ENCODE results near the gene CCNK.

CCNK gene

GRCh38 chr14:99481745-99482099 lies 513 bp downstream of the CCNK start:
- H3K27ac ChIP-seq (ENCODE audit: low read depth, low read length) = peak overlapping the region; percentile 36; the same call in 1 of the 2 replicates
- H3K9ac ChIP-seq (ENCODE audit: low read length) = peak overlapping the region; percentile 88
- peaks cover 84% of the 10 kb centered on the region for H3K79me2 ChIP-seq (ENCODE audit: insufficient read depth, low read length)
- peak overlapping the region; percentile 87 for H3K4me2 ChIP-seq (ENCODE audit: low read depth, low read length, poor library complexity, severe bottlenecking)
- no peaks in the 10 kb centered on the region for H3K36me3 ChIP-seq (ENCODE audit: low read length)
- H3K27me3 ChIP-seq (ENCODE audit: low read length) = no peaks in the 10 kb centered on the region
- no peaks in the 10 kb centered on the region for H3K9me2 ChIP-seq (replicated peaks; ENCODE audit: insufficient read depth, low read length)
- TF ChIP-seq, protein P1, sequence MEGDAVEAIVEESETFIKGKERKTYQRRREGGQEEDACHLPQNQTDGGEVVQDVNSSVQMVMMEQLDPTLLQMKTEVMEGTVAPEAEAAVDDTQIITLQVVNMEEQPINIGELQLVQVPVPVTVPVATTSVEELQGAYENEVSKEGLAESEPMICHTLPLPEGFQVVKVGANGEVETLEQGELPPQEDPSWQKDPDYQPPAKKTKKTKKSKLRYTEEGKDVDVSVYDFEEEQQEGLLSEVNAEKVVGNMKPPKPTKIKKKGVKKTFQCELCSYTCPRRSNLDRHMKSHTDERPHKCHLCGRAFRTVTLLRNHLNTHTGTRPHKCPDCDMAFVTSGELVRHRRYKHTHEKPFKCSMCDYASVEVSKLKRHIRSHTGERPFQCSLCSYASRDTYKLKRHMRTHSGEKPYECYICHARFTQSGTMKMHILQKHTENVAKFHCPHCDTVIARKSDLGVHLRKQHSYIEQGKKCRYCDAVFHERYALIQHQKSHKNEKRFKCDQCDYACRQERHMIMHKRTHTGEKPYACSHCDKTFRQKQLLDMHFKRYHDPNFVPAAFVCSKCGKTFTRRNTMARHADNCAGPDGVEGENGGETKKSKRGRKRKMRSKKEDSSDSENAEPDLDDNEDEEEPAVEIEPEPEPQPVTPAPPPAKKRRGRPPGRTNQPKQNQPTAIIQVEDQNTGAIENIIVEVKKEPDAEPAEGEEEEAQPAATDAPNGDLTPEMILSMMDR (IDR thresholded peaks at IDR 0.05; ENCODE audit: insufficient read depth, low read length, poor library complexity, severe bottlenecking) = no peak
- no peak for TF ChIP-seq EZH2phosphoT487 (conservative IDR thresholded peaks at IDR 0.05; ENCODE audit: low read length)
- H3K4me3 ChIP-seq (ENCODE audit: insufficient read depth, low read length, poor library complexity, severe bottlenecking) = peak overlapping the region; percentile 91
- H2AFZ ChIP-seq (ENCODE audit: low read depth, low read length, severe bottlenecking) = peak overlapping the region; percentile 68
- H3K9me3 ChIP-seq (ENCODE audit: insufficient read depth, low read length) = no peaks in the 10 kb centered on the region
- no peaks in the 10 kb centered on the region for H3F3A ChIP-seq (ENCODE audit: insufficient read depth)
- H4K20me1 ChIP-seq (ENCODE audit: low read depth, low read length) = peaks cover 59% of the 10 kb centered on the region

DNA sequence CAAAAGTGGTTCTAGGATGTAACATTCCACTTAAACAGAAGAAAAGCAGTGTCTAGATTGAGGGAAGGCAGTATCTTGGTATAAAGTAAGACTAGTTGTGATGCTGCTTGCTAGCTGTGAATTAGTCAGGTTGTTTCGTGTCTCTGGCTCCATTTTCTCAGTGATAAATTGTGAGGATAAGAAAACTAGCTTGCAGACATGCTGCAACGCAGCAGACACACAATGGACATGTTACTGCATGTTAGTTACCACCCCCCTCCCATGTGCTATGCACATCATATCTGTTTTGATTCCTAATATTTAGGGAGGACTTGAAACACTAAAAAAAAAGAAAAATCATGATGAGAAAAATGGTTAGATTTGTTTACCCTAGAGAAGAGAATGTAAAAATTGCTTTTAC lies 2.9 kb downstream of the CCNK start:
- H4K20me1 ChIP-seq (ENCODE audit: low read depth, low read length) = peaks cover 64% of the 10 kb centered on the region

GRCh38 chr14:99497341-99497740 lies 16.1 kb downstream of the CCNK start:
- no peak overlapping the region for H3K9ac ChIP-seq (ENCODE audit: low read length)
- H2AFZ ChIP-seq (ENCODE audit: low read depth, low read length, severe bottlenecking) = no peak overlapping the region
- H3K27me3 ChIP-seq (ENCODE audit: low read length) = no peaks in the 10 kb centered on the region
- H3K79me2 ChIP-seq (ENCODE audit: insufficient read depth, low read length) = peaks cover 8% of the 10 kb centered on the region
- no peaks in the 10 kb centered on the region for H3K9me2 ChIP-seq (replicated peaks; ENCODE audit: insufficient read depth, low read length)
- H3F3A ChIP-seq (ENCODE audit: insufficient read depth) = no peaks in the 10 kb centered on the region
- H3K36me3 ChIP-seq (ENCODE audit: low read length) = peaks cover 28% of the 10 kb centered on the region; the same call in 1 of the 2 replicates
- H3K9me3 ChIP-seq (ENCODE audit: insufficient read depth, low read length) = no peaks in the 10 kb centered on the region
- TF ChIP-seq, protein P1 (IDR thresholded peaks at IDR 0.05; ENCODE audit: insufficient read depth, low read length, poor library complexity, severe bottlenecking) = no peak
- TF ChIP-seq EZH2phosphoT487 (conservative IDR thresholded peaks at IDR 0.05; ENCODE audit: low read length) = no peak
- H3K4me3 ChIP-seq (ENCODE audit: insufficient read depth, low read length, poor library complexity, severe bottlenecking) = no peak overlapping the region
- H3K27ac ChIP-seq (ENCODE audit: low read depth, low read length) = no peak overlapping the region
- no peak overlapping the region for H3K4me2 ChIP-seq (ENCODE audit: low read depth, low read length, poor library complexity, severe bottlenecking)
- peaks cover 6% of the 10 kb centered on the region; the same call in 1 of the 2 replicates for H4K20me1 ChIP-seq (ENCODE audit: low read depth, low read length)

More for the DNA sequence above, 2.9 kb downstream of the CCNK start:
- no peak overlapping the region for H2AFZ ChIP-seq (ENCODE audit: low read depth, low read length, severe bottlenecking)
- no peaks in the 10 kb centered on the region for H3K9me3 ChIP-seq (ENCODE audit: insufficient read depth, low read length)
- H3K27ac ChIP-seq (ENCODE audit: low read depth, low read length) = no peak overlapping the region
- peaks cover 88% of the 10 kb centered on the region for H3K79me2 ChIP-seq (ENCODE audit: insufficient read depth, low read length)
- no peaks in the 10 kb centered on the region for H3K9me2 ChIP-seq (replicated peaks; ENCODE audit: insufficient read depth, low read length)
- no peak overlapping the region for H3K4me3 ChIP-seq (ENCODE audit: insufficient read depth, low read length, poor library complexity, severe bottlenecking)
- H3K36me3 ChIP-seq (ENCODE audit: low read length) = no peaks in the 10 kb centered on the region
- no peaks in the 10 kb centered on the region for H3F3A ChIP-seq (ENCODE audit: insufficient read depth)
- H3K27me3 ChIP-seq (ENCODE audit: low read length) = no peaks in the 10 kb centered on the region
- H3K9ac ChIP-seq (ENCODE audit: low read length) = no peak overlapping the region
- TF ChIP-seq, protein P1 (IDR thresholded peaks at IDR 0.05; ENCODE audit: insufficient read depth, low read length, poor library complexity, severe bottlenecking) = no peak
- TF ChIP-seq EZH2phosphoT487 (conservative IDR thresholded peaks at IDR 0.05; ENCODE audit: low read length) = no peak
- H3K4me2 ChIP-seq (ENCODE audit: low read depth, low read length, poor library complexity, severe bottlenecking) = no peak overlapping the region

Data from SU-DHL-6 (cell line).